GM18861 (cell line): ENCODE measurements around the gene WWOX.
"Not testable (repeated sequence)": the region's sequence is repeated elsewhere in the genome, so short reads cannot be mapped to it uniquely, and the experiment has no call there.

Source experiments
- ATAC-seq: cut with Tn5 transposase; IDR thresholded peaks from one replicate; pipeline ENCODE4 v1.9.1; 2021; ENCODE audit not compliant: unreplicated experiment

The WWOX gene

DNA sequence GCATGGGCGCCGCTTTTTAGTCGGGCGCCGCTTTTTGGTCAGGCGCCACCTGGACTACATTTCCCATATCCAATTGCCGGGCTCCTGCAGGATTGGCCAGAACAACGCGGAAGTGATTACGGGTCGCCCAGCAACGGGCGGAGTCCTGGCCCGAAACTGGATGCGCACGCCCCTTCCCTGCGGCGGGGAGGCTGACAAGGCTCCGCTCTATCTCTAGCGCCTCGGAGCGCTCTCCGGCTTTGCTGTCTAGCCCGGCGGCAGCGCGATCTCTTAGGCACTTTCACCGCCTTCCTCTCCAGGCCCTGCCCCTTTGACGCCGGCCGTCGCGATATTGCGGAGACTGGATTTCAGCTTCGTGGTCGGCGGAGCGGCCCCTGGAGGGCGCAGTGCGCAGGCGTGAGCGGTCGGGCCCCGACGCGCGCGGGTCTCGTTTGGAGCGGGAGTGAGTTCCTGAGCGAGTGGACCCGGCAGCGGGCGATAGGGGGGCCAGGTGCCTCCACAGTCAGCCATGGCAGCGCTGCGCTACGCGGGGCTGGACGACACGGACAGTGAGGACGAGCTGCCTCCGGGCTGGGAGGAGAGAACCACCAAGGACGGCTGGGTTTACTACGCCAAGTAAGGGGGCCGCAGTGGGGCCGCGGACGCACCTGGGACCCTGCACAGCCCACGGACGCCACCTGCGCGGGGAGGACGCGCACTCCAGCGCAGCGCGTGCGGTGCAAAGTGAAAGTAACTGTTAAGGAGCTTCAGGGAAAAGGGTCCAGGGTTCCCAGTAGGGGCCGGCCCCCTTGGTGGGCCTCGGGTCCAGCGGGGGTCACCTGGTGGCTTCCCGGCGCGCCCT, at the start of gene WWOX:
WWOX (plus strand) TSS at position 384 of the 841 bp plus-strand sequence.
- ATAC-seq = peak; percentile 97

DNA sequence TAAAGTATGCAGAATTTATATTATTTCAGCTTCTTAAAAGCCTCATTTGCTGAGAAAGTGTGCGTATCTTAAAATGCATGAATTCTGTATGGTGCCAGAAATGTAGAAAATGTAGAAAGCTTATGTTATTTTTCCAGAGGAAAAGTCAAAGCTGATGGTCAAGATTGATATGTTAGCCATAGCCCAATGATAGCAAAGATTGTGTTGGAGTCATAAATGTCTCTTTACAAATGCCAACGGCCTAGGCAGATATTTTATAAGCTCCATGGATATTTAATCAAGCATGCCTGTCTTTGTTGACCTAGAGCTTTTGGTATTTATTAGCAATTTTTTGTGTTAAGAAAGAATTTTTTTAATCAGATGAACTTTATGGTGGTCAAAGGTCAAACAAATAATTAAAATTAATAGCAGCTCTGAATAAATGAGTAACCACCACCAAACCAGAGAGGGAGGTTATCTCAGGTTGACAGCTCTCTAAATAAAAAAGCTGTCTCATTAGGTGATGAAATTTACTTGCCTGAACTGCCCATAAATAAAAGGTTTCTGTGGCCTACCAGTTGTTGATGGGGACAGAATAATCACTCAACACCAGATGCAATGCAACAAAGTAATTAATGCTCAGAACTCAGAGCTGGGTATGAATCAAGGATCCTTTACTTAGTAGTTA, 48.6 kb upstream of the WWOX start:
- ATAC-seq = no peak

DNA sequence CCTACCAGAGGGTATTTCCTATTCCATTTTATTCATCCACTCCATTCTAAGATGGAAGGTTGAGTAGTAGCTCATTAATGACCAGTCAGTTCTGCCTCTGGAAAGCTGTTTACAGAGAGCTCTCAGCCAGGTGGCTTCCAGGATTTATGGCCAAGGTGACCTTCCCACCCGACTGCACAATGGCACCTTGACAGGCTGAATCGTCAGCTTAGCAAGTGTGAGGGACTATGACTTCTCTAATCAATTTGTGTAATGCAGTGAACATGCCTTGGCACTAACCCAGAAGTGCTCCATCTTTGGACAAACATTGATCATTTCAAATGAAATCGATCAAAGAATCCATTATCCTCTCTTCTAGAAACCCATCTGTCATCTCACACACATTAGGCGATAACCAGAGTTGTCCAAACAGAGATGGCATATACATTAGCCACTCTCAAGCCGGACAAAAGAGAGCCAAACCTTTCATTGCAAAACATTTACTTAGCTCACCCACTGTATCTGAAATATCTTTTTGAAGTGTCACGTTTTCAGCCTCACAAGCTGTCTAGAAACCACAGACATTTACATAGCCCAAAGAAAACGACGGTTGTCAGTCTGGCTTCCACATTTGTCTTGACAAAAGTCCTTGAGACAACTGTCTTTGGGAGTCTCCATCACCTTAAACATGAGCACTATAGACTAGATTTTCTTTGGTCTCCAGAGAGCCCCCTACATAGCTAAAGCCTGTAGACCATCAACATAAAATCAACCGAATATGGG, 41.5 kb upstream of the WWOX start:
- ATAC-seq = no peak

DNA sequence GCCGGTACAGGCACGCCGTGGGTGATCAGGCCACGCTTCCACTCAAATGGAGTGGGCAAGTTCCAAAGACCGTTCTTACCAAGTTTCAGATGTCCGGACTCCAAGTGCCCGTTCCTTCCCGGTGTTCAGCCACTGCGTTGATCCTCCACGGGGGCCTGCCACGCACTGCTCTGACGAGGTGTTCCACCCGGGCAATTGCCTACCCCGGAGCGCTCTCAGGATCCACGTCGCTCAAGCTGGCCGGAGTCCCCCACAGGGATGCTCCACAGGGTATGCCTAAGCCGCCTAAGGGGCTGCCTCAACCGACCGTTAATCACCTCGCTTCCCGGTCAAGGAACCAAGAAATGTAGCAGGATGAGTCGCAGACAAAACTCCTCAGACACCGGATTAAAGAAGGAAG, 39.6 kb upstream of the WWOX start:
- not testable (repeated sequence) for ATAC-seq

DNA sequence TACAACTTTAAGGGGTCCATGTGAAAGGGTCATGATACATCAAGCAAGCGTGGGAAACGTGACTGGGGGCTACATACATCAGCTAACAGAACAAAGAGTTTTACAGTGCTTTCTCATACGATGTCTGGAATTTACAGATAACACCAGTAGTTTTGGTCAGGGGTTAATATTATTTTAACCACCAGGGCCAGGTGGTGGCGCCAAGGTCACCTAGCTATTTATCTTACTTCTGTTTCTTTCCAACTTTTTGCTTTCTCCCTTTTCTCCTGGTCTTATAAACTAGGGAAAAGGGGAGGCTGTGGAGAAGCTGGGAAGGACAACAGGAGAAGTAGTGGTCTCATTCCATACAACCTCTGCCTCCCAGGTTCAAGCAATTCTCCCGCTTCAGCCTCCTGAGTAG, 39.2 kb upstream of the WWOX start:
- ATAC-seq = no peak

GRCh38 chr16:78060809-78061208, 38.6 kb upstream of the WWOX start:
- ATAC-seq = no peak

DNA sequence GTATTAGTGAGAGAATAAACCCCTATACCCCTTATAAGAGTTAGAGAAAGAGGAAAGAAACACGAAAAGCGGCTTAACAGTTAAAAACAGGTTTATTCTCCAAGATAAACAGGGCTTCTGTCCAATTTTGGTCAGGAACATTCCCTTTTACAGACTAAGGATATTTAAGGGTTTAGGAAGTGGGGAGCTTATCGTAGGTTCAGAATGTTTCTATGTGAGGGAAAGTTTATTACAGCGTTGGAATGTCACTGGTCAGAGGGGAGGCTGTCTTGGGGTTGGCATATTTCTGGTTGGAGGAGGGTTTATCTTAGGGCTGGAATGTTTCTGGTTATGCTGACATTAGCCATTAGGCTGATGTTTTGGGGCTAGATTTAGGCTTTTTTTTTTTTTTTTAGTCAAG, 34.1 kb upstream of the WWOX start:
- ATAC-seq = no peak

DNA sequence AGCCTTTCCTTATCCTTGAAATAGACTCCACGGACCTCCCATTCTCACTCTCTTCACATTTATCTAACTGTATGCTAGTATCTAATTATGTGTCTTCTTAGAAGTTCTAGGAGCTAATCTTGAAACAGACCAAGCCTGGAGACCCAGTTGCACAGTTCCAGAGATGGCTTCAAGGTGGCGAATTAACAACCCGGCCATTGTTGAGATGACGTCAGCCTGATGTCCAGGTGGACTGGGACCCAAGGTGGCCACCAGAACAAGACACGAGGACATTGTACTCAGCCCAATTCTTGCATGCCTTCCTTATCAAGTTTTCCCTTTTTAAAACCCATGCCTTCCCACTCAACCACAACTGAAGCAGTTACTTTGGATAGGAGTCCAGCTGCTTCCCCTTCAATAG, 29.5 kb upstream of the WWOX start:
- ATAC-seq = no peak

- ATAC-seq = no peak
These were observed 27.2 kb upstream of the WWOX start for GRCh38 chr16:78072275-78072674.

- ATAC-seq = no peak
These were observed 23.7 kb upstream of the WWOX start for GRCh38 chr16:78075800-78076199.

- no peak for ATAC-seq
These were observed 18.1 kb upstream of the WWOX start for GRCh38 chr16:78081341-78081740.

GRCh38 chr16:78091419-78091818, 8.0 kb upstream of the WWOX start:
- no peak for ATAC-seq

- no peak for ATAC-seq
These were observed 6.7 kb upstream of the WWOX start for GRCh38 chr16:78092758-78093157.

DNA sequence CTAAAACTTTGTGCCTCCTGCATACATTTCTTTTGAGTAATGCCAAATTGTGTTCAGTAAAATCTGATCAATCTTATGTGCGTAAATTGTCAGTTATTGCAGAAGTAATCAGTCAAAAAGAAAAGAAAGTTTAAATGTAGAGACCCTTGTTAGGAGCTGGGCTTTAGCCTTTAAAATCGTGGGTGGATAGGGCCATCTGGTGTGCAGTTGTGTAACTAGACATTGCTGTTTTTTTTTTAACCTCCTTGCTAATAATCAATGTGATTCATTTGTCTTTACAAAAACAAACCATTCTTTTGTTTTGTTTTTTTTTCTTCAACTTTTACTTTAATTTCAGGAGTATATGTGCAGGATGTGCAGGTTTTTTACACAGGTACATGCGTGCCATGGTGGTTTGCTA, 5.3 kb upstream of the WWOX start:
- ATAC-seq = no peak

DNA sequence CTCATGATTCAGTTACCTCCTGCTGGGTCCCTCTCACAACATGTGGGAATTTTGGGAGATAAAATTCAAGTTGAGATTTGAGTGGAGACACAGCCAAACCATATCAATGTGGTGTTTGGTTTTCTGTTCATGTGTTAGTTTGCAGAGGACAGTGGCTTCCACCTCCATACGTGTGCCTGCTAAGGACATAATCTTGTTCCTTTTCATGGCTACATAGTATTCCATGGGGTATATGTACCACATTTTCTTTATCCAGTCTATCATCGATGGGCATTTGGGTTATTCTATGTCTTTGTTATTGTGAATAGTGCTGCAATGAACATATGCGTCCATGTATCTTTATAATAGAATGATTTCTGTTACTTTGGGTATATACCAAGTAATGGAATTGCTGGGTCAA, 4.5 kb upstream of the WWOX start:
- ATAC-seq = no peak

DNA sequence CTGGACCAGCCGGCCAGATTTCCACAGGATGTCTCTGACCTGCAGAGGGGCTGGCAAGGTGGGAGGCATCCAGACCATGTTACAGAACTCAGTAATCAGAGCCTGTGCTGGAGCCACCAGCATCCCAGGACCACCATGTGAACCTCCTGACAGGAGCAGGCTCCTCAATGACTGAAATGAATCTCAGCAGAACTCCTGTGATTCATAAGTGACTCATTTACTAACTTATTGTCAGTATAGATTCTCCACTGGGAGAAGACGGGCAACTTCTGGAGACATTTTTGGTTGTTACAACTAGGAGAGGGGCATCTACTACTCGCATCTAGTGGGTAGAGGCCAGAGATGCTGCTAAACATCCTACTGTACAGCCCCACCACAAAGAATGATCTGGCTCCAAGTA, 3.1 kb upstream of the WWOX start:
- ATAC-seq = no peak

DNA sequence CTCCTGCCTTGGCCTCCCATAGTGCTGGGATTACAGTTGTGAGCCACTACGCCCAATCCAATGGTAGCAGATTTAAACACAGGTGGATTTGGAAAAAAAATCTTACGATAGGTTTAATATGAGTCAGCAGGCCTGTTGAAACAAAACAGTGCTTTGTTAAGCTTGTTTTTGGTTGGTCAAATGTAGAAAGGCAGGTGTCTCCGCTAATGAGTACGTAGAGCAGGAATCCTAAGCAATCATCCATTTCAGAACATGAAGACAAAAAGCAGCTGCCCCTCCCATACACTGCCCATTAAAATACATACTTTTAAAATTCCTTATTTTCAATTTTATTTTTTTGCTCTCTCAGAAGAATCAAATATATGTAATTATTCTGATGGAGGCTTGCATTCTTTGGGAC, 1.9 kb upstream of the WWOX start:
- ATAC-seq = no peak

- ATAC-seq = no peak
These were observed 1.4 kb upstream of the WWOX start for GRCh38 chr16:78098087-78098486.

DNA sequence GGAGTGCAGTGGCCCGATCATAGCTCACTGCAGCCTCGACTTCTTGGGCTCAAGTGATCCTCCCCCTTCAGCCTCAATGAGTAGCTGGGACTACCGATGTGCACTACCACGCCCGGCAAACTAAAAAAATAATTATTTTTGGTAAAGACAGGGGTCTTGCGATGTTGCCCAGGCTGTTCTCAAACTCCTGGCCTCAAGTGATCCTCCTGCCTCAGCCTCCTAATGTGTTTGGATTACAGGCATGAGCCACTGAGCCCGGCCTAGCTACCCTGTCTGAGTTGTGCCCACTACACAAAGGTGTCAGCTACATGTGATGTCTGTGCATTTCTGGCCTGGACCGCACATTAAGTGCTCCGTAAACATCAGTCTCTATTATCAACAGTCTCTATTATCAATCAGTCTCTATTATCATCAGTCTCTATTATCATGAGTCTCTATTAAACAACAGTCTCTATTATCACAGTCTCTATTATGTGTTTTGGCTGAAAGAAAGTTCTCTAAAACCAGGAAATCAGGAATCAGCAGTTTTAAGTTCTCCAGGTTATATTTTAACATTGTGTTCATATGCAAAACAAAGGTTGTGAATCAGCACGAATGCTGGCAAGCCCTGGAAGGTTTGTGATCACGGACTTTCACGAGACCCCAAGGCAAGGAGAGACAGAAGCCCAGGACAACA, 721 bp upstream of the WWOX start:
- ATAC-seq = no peak

DNA sequence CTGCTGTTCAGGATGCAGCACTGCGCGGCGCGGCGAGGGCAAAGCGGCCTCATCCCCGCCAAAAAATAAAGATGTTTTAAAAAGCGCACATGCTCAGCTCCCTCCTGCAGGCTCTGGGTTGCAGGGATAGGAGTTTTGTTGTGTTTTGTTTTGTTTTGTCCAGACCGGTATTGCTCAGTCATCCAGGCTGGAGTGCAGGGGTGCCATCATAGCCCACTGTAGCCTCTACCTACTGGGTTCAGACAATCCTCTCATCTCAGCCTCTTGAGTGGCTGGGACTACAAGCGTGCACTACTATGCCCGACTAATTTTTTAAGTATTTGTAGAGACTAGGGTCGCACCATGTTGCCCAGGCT, 636 bp downstream of the WWOX start:
- ATAC-seq = peak; percentile 18

DNA sequence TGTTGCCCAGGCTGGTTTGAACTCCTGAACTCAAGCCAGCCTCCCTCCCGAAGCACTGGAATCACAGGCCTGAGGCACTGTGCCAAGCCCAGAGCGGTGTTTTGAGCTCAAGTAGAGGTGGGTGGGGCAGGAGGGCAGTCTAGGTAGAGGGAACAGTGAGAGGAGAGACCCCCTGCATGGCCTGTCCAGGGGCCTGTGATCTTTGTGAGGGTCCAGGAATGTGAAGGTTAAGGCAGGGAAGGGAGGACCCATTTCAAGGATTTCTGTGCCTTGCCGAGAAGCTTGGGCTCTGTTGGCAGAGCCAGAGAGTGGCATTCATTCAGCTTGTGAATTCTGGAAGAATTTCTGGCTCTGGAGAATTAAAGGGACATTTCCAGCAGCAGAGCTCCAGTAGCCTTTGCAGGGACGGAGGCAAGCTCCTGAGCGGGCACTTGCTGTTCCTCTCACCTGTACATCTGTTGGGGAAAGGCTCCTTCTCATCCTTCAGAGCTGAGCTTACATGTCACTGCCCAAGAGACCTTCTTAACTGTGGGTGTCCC, 2.7 kb downstream of the WWOX start:
- ATAC-seq = no peak
